Measurements from ENCODE around the gene SIRPB2.

The SIRPB2 gene

GRCh38 chr20:1467082-1467354, 24.2 kb downstream of the SIRPB2 start:
- DNase-seq (ENCODE audit: insufficient read length, low spot score) (no peak), FAIRE-seq (no peak)
- no peak for TF ChIP-seq CTCF (IDR thresholded peaks at IDR 0.05; ENCODE audit: insufficient read depth, missing control alignments)

- no peak for FAIRE-seq
- peak; percentile 70 for TF ChIP-seq CTCF (IDR thresholded peaks at IDR 0.05; ENCODE audit: insufficient read depth, missing control alignments)
- DNase-seq (ENCODE audit: insufficient read length, low spot score): peak; percentile 55
Observed at GRCh38 chr20:1466211-1467081, 24.8 kb downstream of the SIRPB2 start, which contains the start of gene NSFL1C. Gene NSFL1C, minus strand, starts transcription at chr20:1466849. Its CDS starts 25 bp downstream, at chr20:1466824.

- no peak for TF ChIP-seq CTCF (IDR thresholded peaks at IDR 0.05; ENCODE audit: insufficient read depth, missing control alignments)
- FAIRE-seq: no peak
Observed at GRCh38 chr20:1465470-1466210, 25.6 kb downstream of the SIRPB2 start.

GRCh38 chr20:1463971-1464570, 27.1 kb downstream of the SIRPB2 start:
- TF ChIP-seq CTCF (IDR thresholded peaks at IDR 0.05; ENCODE audit: insufficient read depth, missing control alignments): no peak
- no peak for DNase-seq (ENCODE audit: insufficient read length, low spot score)
- FAIRE-seq: no peak

More at GRCh38 chr20:1465470-1466210, 25.6 kb downstream of the SIRPB2 start:
- DNase-seq (ENCODE audit: insufficient read length, low spot score): no peak

GRCh38 chr20:1462834-1463233, 28.4 kb downstream of the SIRPB2 start:
- DNase-seq (ENCODE audit: insufficient read length, low spot score) (no peak), FAIRE-seq (no peak)
- no peak for TF ChIP-seq CTCF (IDR thresholded peaks at IDR 0.05; ENCODE audit: insufficient read depth, missing control alignments)

- TF ChIP-seq CTCF (IDR thresholded peaks at IDR 0.05; ENCODE audit: insufficient read depth, missing control alignments): no peak
- DNase-seq (ENCODE audit: insufficient read length, low spot score): no peak
- FAIRE-seq: no peak
Observed at GRCh38 chr20:1462001-1462400, 29.2 kb downstream of the SIRPB2 start.

All from D721Med (cell line).